Stomach (tissue), 9 donors: ENCODE measurements around the gene SAMD15. TPM values are rescaled to one million over a fixed set of nuclear protein-coding genes. Genes with fewer than 3 reads are reported as not detected.

Source experiments
- DNase-seq, 2 donors: peaks; one replicate each; pipeline versions ENCODE4 v3.0.0 to v3.0.0-alpha.2; 2013 to 2019
- H3K27ac ChIP-seq, 5 donors: fragments of 200-600 bp in 4 of 5; sonication (generic) in 4 of 5; one replicate each; pipeline ENCODE4 v1.5.1; 2013 to 2019; ENCODE audit warnings: mild to moderate bottlenecking in 1 of 5, moderate library complexity in 1 of 5
- H3K27me3 ChIP-seq, 3 donors: fragments of 200-600 bp; sonication (generic); one replicate each; pipeline ENCODE4 v1.5.1; 2017 to 2019; ENCODE audit warnings: mixed run types in 1 of 3
- H3K36me3 ChIP-seq, 4 donors: fragments of 200-600 bp; sonication (generic); 1 replicate in 3 of 4; 2 replicates in 1 of 4; pipeline ENCODE4 v1.5.1; 2016 to 2019
- H3K4me1 ChIP-seq, 4 donors: fragments of 200-600 bp; sonication (generic); one replicate each; pipeline ENCODE4 v1.5.1; 2016 to 2019
- H3K4me3 ChIP-seq, 4 donors: fragments of 200-600 bp; sonication (generic) in 3 of 4; one replicate each; pipeline ENCODE4 v1.5.1; 2016 to 2019; ENCODE audit warnings: mild to moderate bottlenecking in 1 of 4
- H3K9me3 ChIP-seq, 4 donors: fragments of 200-600 bp; sonication (generic); one replicate each; pipeline ENCODE4 v1.5.1; 2016 to 2019
- CTCF ChIP-seq, 7 experiments: fragments of 450-650 bp in 4 of 7; fragments of 200-600 bp in 3 of 7; sonication (generic) in 3 of 7; IDR thresholded peaks; one replicate each; pipeline ENCODE4 v1.5.1; 2016 to 2019; ENCODE audit warnings: antibody characterized with exemption in 7 of 7, control low read depth in 2 of 7, mild to moderate bottlenecking in 1 of 7
- EP300 ChIP-seq: sonication (generic); formaldehyde crosslinking; IDR thresholded peaks from one replicate; pipeline ENCODE4 v1.6.1; 2017; ENCODE audit warnings: antibody characterized with exemption
- POLR2A ChIP-seq, 4 donors: fragments of 450-650 bp; IDR thresholded peaks; one replicate each; pipeline ENCODE4 v1.6.1; 2016; ENCODE audit warnings: antibody characterized with exemption in 4 of 4, control low read depth in 2 of 4, mild to moderate bottlenecking in 1 of 4, moderate library complexity in 1 of 4
- POLR2AphosphoS5 ChIP-seq, 3 donors: sonication (generic); formaldehyde crosslinking; IDR thresholded peaks; one replicate each; pipeline ENCODE4 v1.6.1; 2016; ENCODE audit warnings: antibody characterized with exemption in 3 of 3
- WGBS, 5 donors: extraction: QIAGEN DNeasy Blood & Tissue Kit in 3 of 5; methylation state at CpG; one replicate each; pipeline versions ENCODE4 v1.1.5 to v1.1.7; 2013 to 2018; 5-methylcytosine and 5-hydroxymethylcytosine counted together
- intact Hi-C: fragments of 100-400 bp; cut with DNase I; formaldehyde crosslinking; loops from one replicate; pipeline ENCODE4 v1.15.1; 2023; ENCODE audit warnings: low total_unique reads
- polyA plus RNA-seq, 3 donors: library from polyadenylated mRNA; stranded (reverse); fragments of 200-250 nt; gene quantifications; one replicate each; pipeline ENCODE4 v1.2.3, GENCODE V29; 2013
- total RNA-seq, 5 donors: library from RNA; depleted of rRNA; stranded (reverse); fragments of >200 nt; gene quantifications; one replicate each; pipeline versions ENCODE4 v1.1.0 to v1.2.3, GENCODE V29; 2014 to 2016
- donor health status: healthy with polysubstance abuse.
- donor health status: Bipolar disorder and iron deficiency.
- donor health status: healthy.

The SAMD15 gene
- total and polyA plus RNA-seq, 8 donors, result under 0.01 to 1.4 (median 0.52) TPM; not detected in 2

- TF ChIP-seq EP300 (no peak), POLR2A (IDR thresholded peaks at IDR 0.05) (no peak), CTCF (IDR thresholded peaks at IDR 0.05) (no peak), POLR2AphosphoS5 (IDR thresholded peaks at IDR 0.05) (no peak)
- H3K4me3 ChIP-seq, result no peak overlapping the region
- no peak overlapping the region for H3K27ac ChIP-seq
- no peaks in the 10 kb centered on the region for H3K27me3 ChIP-seq
- 96 to 100% (median 98%) methylated on average over 3 of the region's 3 CpGs for WGBS, 5 donors
- intact Hi-C loops, result no loop called here
- no peaks in the 10 kb centered on the region for H3K9me3 ChIP-seq
- peaks cover 19 to 99% (median 98%) of the 10 kb centered on the region in 4 donors for H3K36me3 ChIP-seq
- H3K4me1 ChIP-seq, result no peaks in the 10 kb centered on the region
- DNase-seq, result no peak
Measured at GRCh38 chr14:77436042-77436441, 58.9 kb downstream of the SAMD15 start.

- Histone ChIP-seq H3K4me1 (no peaks in the 10 kb centered on the region), H3K27me3 (no peaks in the 10 kb centered on the region), H3K9me3 (no peaks in the 10 kb centered on the region), H3K27ac (no peak overlapping the region), H3K4me3 (no peak overlapping the region), H3K36me3 (peaks cover 34 to 99% (median 98%) of the 10 kb centered on the region in 4 donors)
- no peak for DNase-seq
- 91 to 100% (median 96%) methylated on average over 1 of the region's 1 CpG for WGBS, 5 donors
- intact Hi-C loops, result no loop called here
- TF ChIP-seq POLR2A (IDR thresholded peaks at IDR 0.05), result no peak
- TF ChIP-seq EP300, result no peak
- no peak for TF ChIP-seq CTCF (IDR thresholded peaks at IDR 0.05)
- no peak for TF ChIP-seq POLR2AphosphoS5 (IDR thresholded peaks at IDR 0.05)
Measured at GRCh38 chr14:77438596-77438995, 61.4 kb downstream of the SAMD15 start.

- H3K9me3 ChIP-seq, result no peaks in the 10 kb centered on the region
- no peak for TF ChIP-seq CTCF (IDR thresholded peaks at IDR 0.05)
- no peak for TF ChIP-seq POLR2AphosphoS5 (IDR thresholded peaks at IDR 0.05)
- no peak for TF ChIP-seq EP300
- TF ChIP-seq POLR2A (IDR thresholded peaks at IDR 0.05), result no peak
- H3K27ac ChIP-seq, result no peak overlapping the region
- H3K27me3 ChIP-seq, result no peaks in the 10 kb centered on the region
- DNase-seq, result no peak
- no peak overlapping the region for H3K4me3 ChIP-seq
- no peaks in the 10 kb centered on the region for H3K4me1 ChIP-seq
- intact Hi-C loops, result no loop called here
- 94 to 96% (median 95%) methylated on average over 4 of the region's 4 CpGs for WGBS, 5 donors
- peaks cover 38 to 99% (median 98%) of the 10 kb centered on the region in 4 donors for H3K36me3 ChIP-seq
Measured at GRCh38 chr14:77439861-77440260, 62.7 kb downstream of the SAMD15 start.

Other genes starting within 250 kb of the SAMD15 start
- under 1 TPM in 1 of 5 donors, not detected in 4; 0.18 TPM for gene ZDHHC22, start 235.6 kb upstream of the SAMD15 start, total RNA-seq
- gene ZDHHC22, start 235.6 kb upstream of the SAMD15 start, polyA plus RNA-seq, result under 1 TPM in 1 of 3 donors, not detected in 2; 0.08 TPM
- gene TMEM63C, start 195.6 kb upstream of the SAMD15 start, total RNA-seq, result 1 to 10 TPM in 2 of 5 donors, under 1 TPM in 2, not detected in 1; 0.14 to 8.8 (median 2.7) TPM
- 1 to 10 TPM in 1 of 3 donors, under 1 TPM in 1, not detected in 1; 0.31 to 2.1 TPM for gene TMEM63C, start 195.6 kb upstream of the SAMD15 start, polyA plus RNA-seq
- 10 to 100 TPM in 1 of 5 donors, 1 to 10 TPM in 2, under 1 TPM in 1, not detected in 1; 0.18 to 47.2 (median 5.6) TPM for gene NGB, start 106.2 kb upstream of the SAMD15 start, total RNA-seq
- gene NGB, start 106.2 kb upstream of the SAMD15 start, polyA plus RNA-seq, result under 1 TPM in 1 of 3 donors, not detected in 2; 0.53 TPM
- 10 to 100 TPM in 4 of 5 donors, 1 to 10 TPM in 1; 8.3 to 33.8 (median 17.9) TPM for gene POMT2, start 56.5 kb upstream of the SAMD15 start, total RNA-seq
- gene POMT2, start 56.5 kb upstream of the SAMD15 start, polyA plus RNA-seq, result 10 to 100 TPM in 1 of 3 donors, 1 to 10 TPM in 2; 7.3 to 12.1 (median 8.3) TPM
- gene GSTZ1, start 56.3 kb upstream of the SAMD15 start, total RNA-seq, result 10 to 100 TPM in 3 of 5 donors, 1 to 10 TPM in 2; 5.8 to 30.9 (median 10.7) TPM
- 10 to 100 TPM; 25.2 to 39.2 (median 28.6) TPM for gene GSTZ1, start 56.3 kb upstream of the SAMD15 start, polyA plus RNA-seq
- gene TMED8, start 285 bp upstream of the SAMD15 start, total RNA-seq, result 10 to 100 TPM in 2 of 5 donors, 1 to 10 TPM in 3; 1.7 to 15.8 (median 9.1) TPM
- gene TMED8, start 285 bp upstream of the SAMD15 start, polyA plus RNA-seq, result 1 to 10 TPM; 2.7 to 5.3 (median 4.3) TPM
- gene NOXRED1, start 46.1 kb downstream of the SAMD15 start, total RNA-seq, result under 1 TPM in 1 of 5 donors, not detected in 4; 0.18 TPM
- gene NOXRED1, start 46.1 kb downstream of the SAMD15 start, polyA plus RNA-seq, result under 1 TPM in 2 of 3 donors, not detected in 1; 0.08 to 0.46 TPM
- 10 to 100 TPM in 4 of 5 donors, 1 to 10 TPM in 1; 7.2 to 53.1 (median 20.2) TPM for gene VIPAS39, start 80.2 kb downstream of the SAMD15 start, total RNA-seq
- 10 to 100 TPM in 1 of 3 donors, 1 to 10 TPM in 2; 6.3 to 11.0 (median 9.3) TPM for gene VIPAS39, start 80.2 kb downstream of the SAMD15 start, polyA plus RNA-seq
- gene AHSA1, start 80.7 kb downstream of the SAMD15 start, total RNA-seq, result 100 to 1,000 TPM in 1 of 5 donors, 10 to 100 TPM in 4; 47.2 to 109 (median 76.4) TPM
- 10 to 100 TPM; 73.7 to 95.3 (median 78.5) TPM for gene AHSA1, start 80.7 kb downstream of the SAMD15 start, polyA plus RNA-seq
- gene ISM2, start 121.4 kb downstream of the SAMD15 start, total RNA-seq, result under 1 TPM in 1 of 5 donors, not detected in 4; 0.37 TPM
- under 1 TPM in 1 of 3 donors, not detected in 2; 0.23 TPM for gene ISM2, start 121.4 kb downstream of the SAMD15 start, polyA plus RNA-seq
- 10 to 100 TPM in 4 of 5 donors, 1 to 10 TPM in 1; 9.3 to 97.5 (median 30.3) TPM for gene SPTLC2, start 239.3 kb downstream of the SAMD15 start, total RNA-seq
- 1 to 10 TPM; 3.4 to 7.6 (median 4.9) TPM for gene SPTLC2, start 239.3 kb downstream of the SAMD15 start, polyA plus RNA-seq